ENCODE results near the gene CCDC86.

CCDC86 gene

DNA sequence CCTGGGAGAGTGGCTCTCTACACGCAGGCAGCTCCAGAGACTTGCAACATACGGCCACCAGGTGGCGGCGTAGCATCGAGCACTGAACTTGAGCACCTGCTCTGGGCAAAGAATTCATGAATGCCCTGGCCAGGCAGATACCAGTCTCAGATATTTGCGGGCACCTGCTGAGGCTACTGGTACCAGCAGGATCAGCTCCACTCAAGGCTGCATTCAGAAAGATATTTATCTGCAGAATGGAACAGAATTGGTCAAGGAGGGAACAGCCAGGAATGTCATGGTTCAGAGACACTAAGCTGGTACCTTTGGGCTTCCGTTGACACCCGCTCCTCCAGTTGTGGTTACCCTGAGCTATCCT lies 10.8 kb upstream of the CCDC86 start:
- Histone ChIP-seq H3K4me2 (ENCODE audit: low read length) (peak overlapping the region; percentile 49), H3K4me3 (ENCODE audit: low read length) (peak overlapping the region; percentile 41), H3F3A (ENCODE audit: control insufficient read depth, insufficient read depth) (no peaks in the 10 kb centered on the region), H4K20me1 (ENCODE audit: control insufficient read depth, insufficient read depth, low read depth, low read length) (no peaks in the 10 kb centered on the region), H3K9me2 (replicated peaks; ENCODE audit: control insufficient read depth, low read length) (no peaks in the 10 kb centered on the region), H3K9me3 (ENCODE audit: control insufficient read depth, insufficient read depth, low read length) (no peaks in the 10 kb centered on the region), H3K27ac (ENCODE audit: low read depth, low read length) (no peak overlapping the region), H3K79me2 (ENCODE audit: control insufficient read depth, low read length) (no peaks in the 10 kb centered on the region), H3K4me1 (ENCODE audit: control insufficient read depth, low read length) (peaks cover 27% of the 10 kb centered on the region), H3K36me3 (ENCODE audit: control insufficient read depth, low read length) (no peaks in the 10 kb centered on the region), H3K27me3 (ENCODE audit: control insufficient read depth, low read length) (0 out of 2 replicates have a peak, but pooled peaks cover 2% of the 10 kb centered on the region)
- TF ChIP-seq, protein P1, sequence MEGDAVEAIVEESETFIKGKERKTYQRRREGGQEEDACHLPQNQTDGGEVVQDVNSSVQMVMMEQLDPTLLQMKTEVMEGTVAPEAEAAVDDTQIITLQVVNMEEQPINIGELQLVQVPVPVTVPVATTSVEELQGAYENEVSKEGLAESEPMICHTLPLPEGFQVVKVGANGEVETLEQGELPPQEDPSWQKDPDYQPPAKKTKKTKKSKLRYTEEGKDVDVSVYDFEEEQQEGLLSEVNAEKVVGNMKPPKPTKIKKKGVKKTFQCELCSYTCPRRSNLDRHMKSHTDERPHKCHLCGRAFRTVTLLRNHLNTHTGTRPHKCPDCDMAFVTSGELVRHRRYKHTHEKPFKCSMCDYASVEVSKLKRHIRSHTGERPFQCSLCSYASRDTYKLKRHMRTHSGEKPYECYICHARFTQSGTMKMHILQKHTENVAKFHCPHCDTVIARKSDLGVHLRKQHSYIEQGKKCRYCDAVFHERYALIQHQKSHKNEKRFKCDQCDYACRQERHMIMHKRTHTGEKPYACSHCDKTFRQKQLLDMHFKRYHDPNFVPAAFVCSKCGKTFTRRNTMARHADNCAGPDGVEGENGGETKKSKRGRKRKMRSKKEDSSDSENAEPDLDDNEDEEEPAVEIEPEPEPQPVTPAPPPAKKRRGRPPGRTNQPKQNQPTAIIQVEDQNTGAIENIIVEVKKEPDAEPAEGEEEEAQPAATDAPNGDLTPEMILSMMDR (IDR thresholded peaks at IDR 0.05; ENCODE audit: low read depth, low read length, poor library complexity, severe bottlenecking) = peak; percentile 97
- no peak for TF ChIP-seq EZH2phosphoT487 (IDR thresholded peaks at IDR 0.05; ENCODE audit: borderline replicate concordance, low read length)

DNA sequence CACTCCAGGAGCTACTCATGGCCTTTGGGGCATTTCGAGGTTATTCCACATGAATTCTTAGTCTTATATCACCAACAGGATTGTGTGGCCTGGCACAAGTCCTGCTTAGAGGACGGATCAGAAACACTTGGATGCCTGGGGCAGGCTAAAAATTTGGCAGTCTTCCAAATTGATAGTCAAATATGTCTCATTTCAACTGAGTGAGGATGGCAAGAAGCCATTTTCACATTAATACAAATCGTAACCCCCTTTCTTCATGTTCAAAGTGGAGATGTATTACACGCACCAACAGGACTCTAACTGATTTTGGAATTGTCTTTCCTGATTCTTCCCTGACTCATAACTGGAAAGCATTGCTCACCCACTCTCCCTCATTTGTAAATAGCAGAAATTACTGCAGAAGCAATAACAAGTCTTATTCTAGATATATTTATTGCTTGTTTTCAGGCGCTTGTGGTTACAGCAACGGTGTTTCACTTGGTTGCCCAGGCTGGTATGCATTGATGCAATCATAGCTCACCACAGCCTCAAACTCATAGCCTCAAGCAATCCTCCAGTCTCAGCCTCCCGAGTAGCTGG lies 10.3 kb upstream of the CCDC86 start:
- Histone ChIP-seq H3K4me2 (ENCODE audit: low read length) (peak overlapping the region; percentile 49), H3K9me2 (replicated peaks; ENCODE audit: control insufficient read depth, low read length) (no peaks in the 10 kb centered on the region), H3K27me3 (ENCODE audit: control insufficient read depth, low read length) (0 out of 2 replicates have a peak, but pooled peaks cover 2% of the 10 kb centered on the region), H3K36me3 (ENCODE audit: control insufficient read depth, low read length) (no peaks in the 10 kb centered on the region), H3K27ac (ENCODE audit: low read depth, low read length) (no peak overlapping the region), H4K20me1 (ENCODE audit: control insufficient read depth, insufficient read depth, low read depth, low read length) (no peaks in the 10 kb centered on the region), H3K4me1 (ENCODE audit: control insufficient read depth, low read length) (peaks cover 27% of the 10 kb centered on the region), H3K9me3 (ENCODE audit: control insufficient read depth, insufficient read depth, low read length) (no peaks in the 10 kb centered on the region), H3K4me3 (ENCODE audit: low read length) (peak overlapping the region; percentile 41), H3K79me2 (ENCODE audit: control insufficient read depth, low read length) (no peaks in the 10 kb centered on the region), H3F3A (ENCODE audit: control insufficient read depth, insufficient read depth) (no peaks in the 10 kb centered on the region)
- no peak for TF ChIP-seq EZH2phosphoT487 (IDR thresholded peaks at IDR 0.05; ENCODE audit: borderline replicate concordance, low read length)
- TF ChIP-seq, protein P1 (IDR thresholded peaks at IDR 0.05; ENCODE audit: low read depth, low read length, poor library complexity, severe bottlenecking) = no peak

DNA sequence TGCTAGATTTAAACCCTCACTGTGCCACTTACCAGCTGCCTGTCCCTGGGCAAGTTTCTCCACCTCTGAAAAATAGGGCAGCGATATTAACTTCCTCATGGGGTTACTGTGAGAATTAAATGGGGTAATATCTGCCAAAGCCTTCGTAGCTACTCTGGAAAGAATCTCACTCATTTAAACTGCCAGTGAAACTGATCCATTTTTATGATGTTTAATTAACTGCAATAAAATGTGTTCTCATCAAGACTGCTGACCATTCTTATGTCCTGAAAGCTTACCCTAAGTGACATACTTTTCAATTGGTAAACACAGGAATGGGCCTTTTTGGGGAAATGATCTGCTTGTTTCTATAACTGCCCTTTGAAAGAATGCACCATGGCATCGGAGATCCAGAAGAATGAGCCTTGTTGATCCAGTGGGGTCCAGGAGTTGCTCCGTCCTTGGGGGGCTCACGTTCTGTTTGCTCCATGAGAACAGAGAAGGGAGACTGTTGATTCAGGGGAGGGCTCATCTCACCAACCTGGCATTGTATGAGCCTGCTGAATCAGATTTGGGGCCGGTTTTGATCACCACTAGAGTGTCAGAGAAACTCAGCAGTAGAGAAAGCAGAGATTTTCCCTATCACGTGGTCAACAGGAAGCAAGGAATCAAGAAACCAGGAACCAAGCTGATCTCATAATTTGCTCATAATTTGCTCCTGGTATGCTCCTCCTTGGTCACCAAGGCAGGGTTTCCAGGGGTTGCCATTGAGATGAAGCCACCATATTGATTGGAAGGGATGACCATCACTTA lies 7.0 kb upstream of the CCDC86 start:
- Histone ChIP-seq H3K27me3 (ENCODE audit: control insufficient read depth, low read length) (no peaks in the 10 kb centered on the region), H3K79me2 (ENCODE audit: control insufficient read depth, low read length) (no peaks in the 10 kb centered on the region), H3K4me1 (ENCODE audit: control insufficient read depth, low read length) (peaks cover 27% of the 10 kb centered on the region), H3K9me2 (replicated peaks; ENCODE audit: control insufficient read depth, low read length) (no peaks in the 10 kb centered on the region), H3K36me3 (ENCODE audit: control insufficient read depth, low read length) (no peaks in the 10 kb centered on the region), H3K9me3 (ENCODE audit: control insufficient read depth, insufficient read depth, low read length) (no peaks in the 10 kb centered on the region), H3K4me3 (ENCODE audit: low read length) (no peak overlapping the region), H3F3A (ENCODE audit: control insufficient read depth, insufficient read depth) (no peaks in the 10 kb centered on the region), H3K4me2 (ENCODE audit: low read length) (no peak overlapping the region), H3K27ac (ENCODE audit: low read depth, low read length) (no peak overlapping the region), H4K20me1 (ENCODE audit: control insufficient read depth, insufficient read depth, low read depth, low read length) (no peaks in the 10 kb centered on the region)
- TF ChIP-seq, protein P1 (IDR thresholded peaks at IDR 0.05; ENCODE audit: low read depth, low read length, poor library complexity, severe bottlenecking) = no peak
- TF ChIP-seq EZH2phosphoT487 (IDR thresholded peaks at IDR 0.05; ENCODE audit: borderline replicate concordance, low read length) = no peak

All from DOHH2 (cell line).